ENCODE results near the gene COLGALT1.

GRCh38 chr19:17605761-17606589, 50.5 kb downstream of the COLGALT1 start:
- TF ChIP-seq POLR2A (IDR thresholded peaks at IDR 0.05; ENCODE audit: extremely low read depth, insufficient read length) (no peak), CTCF (IDR thresholded peaks at IDR 0.05; ENCODE audit: low read depth, low read length) (peak; percentile 75), MYC (IDR thresholded peaks at IDR 0.05; ENCODE audit: low read depth, low read length) (peak; percentile 77)
- TF ChIP-seq, protein P1, sequence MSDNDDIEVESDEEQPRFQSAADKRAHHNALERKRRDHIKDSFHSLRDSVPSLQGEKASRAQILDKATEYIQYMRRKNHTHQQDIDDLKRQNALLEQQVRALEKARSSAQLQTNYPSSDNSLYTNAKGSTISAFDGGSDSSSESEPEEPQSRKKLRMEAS (IDR thresholded peaks at IDR 0.05; ENCODE audit: low read depth, low read length), result peak; percentile 83

Measured in NB4 (cell line).